GM21515 (cell line): ENCODE data around the gene PNLIP.

ENCODE experiments used
- ATAC-seq: cut with Tn5 transposase; IDR thresholded peaks from one replicate; pipeline ENCODE4 v1.9.1; 2021; ENCODE audit not compliant: unreplicated experiment

The PNLIP gene

GRCh38 chr10:116567335-116567734 is 21.6 kb downstream of the PNLIP start:
- ATAC-seq = no peak

GRCh38 chr10:116574797-116575196 is 29.1 kb downstream of the PNLIP start:
- no peak for ATAC-seq

DNA sequence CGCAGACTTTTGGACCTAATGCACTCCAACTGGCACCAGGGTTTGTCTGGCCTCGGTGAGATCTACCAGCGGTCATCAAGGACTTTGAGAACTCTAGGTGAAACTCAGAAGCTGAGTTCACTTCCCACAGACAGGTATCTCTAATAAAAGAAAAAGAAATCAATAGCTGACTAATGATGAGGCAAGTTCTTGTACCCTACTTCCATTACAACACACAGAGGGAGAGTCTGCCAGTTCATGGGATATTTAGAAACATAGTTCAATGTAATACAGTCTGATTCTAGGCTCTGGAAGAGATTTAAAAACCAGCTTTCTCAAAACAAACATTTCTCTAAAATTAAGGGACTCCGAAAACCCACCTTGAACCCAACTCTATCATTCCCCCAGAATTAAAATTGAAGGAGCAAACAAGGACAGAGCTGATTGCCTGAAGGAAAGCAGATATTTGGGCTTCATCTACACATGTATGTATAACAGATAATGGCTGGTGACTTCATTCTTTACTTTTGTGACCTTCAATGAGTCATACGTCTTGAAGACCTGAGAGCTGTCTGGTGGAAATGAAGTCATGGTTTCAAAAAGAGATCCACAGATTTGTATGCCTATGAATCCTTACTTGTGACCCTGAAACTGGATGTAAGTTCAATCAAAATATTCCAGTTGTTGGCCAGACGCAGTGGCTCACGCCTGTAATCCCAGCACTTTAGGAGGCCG is 42.3 kb downstream of the PNLIP start:
- ATAC-seq = no peak

DNA sequence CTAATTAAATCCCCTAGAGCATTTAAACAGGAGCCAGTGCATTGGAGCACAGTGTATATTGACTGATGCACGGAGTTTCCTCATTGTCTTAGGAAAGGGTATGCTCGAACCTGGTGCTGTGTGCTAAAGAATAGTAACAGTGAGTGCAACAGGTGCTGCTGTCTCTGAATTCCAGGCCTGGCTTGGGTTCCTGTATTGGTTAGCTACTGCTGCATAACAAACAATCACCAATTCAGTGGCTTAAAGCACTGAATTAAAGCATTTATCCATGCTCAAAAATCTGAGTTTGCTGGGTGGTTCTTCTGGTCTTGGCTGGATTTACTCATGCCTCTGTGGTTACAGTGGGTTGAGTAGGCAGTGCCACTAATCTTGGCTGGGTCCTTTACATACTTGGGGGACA is 43.3 kb downstream of the PNLIP start:
- no peak for ATAC-seq

- no peak for ATAC-seq
Observed at GRCh38 chr10:116589926-116590325, 44.2 kb downstream of the PNLIP start.

DNA sequence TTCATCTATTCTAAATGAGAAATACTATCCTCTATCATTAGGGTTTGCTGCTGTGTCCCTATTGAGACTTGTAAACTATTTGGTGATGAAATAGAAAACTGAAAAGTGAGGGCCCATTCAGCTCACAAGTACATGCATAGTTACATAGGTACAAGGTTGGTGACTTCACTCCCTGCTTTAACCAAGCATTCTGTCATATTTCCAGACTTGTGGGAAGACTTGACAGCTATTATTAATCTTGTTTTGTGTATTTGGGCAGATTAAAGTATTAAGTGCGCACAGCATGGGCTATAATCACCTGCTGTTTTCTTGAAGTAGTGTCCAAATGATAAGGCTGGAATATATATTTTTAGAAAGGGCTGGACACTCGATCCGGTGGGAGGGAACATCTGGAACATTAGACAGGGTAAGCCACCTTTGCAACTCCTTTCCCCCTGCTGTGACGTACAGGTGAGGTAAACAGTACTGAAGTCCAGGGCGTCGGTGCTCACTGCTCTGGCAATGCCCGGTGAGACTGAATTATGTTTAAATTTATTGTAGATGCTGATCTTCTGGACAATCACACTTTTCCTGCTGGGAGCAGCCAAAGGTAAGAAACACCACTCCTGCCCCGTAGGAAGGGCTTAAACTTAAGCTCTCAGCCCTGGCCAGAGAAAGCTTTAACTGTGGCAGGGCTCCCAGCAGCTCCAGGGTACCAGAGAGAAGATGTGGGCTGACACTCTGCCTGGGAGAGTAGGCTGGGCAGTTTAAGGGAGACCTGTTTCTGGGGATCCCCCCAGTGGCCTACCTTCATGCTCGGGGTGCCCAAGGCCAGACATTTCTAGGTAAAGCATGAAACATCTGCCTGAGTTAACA is 45.1 kb downstream of the PNLIP start, which contains the start of gene PNLIPRP1:
PNLIPRP1 (plus strand) TSS at position 370 of the 855 bp plus-strand sequence; CDS start at position 541, 171 bp downstream.
- ATAC-seq = no peak

GRCh38 chr10:116593139-116593740 is 47.5 kb downstream of the PNLIP start:
- ATAC-seq = no peak

- no peak for ATAC-seq
Observed at GRCh38 chr10:116594525-116595035, 48.8 kb downstream of the PNLIP start.

GRCh38 chr10:116596062-116596461 is 50.3 kb downstream of the PNLIP start:
- no peak for ATAC-seq

- no peak for ATAC-seq
Observed at GRCh38 chr10:116597543-116597942, 51.8 kb downstream of the PNLIP start.

- no peak for ATAC-seq
Observed at GRCh38 chr10:116598329-116598728, 52.6 kb downstream of the PNLIP start.

DNA sequence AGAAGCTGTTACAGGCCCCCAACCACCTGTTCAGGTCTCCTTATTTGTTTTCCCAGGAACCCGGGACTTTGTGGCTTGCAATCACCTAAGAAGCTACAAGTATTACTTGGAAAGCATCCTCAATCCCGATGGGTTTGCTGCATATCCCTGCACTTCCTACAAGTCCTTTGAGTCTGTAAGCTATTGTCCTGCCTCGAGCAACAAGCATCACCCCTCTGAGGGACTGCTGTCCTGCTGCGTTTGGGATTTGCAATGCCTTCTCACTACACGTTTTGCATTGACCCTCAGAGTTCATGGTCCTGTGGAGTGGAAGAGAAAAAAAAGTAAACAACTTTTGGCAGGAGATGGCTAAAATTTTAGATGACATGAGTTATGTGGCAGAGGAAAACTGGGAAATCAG is 54.3 kb downstream of the PNLIP start:
- no peak for ATAC-seq

- no peak for ATAC-seq
Observed at GRCh38 chr10:116602648-116603400, 57.1 kb downstream of the PNLIP start.

DNA sequence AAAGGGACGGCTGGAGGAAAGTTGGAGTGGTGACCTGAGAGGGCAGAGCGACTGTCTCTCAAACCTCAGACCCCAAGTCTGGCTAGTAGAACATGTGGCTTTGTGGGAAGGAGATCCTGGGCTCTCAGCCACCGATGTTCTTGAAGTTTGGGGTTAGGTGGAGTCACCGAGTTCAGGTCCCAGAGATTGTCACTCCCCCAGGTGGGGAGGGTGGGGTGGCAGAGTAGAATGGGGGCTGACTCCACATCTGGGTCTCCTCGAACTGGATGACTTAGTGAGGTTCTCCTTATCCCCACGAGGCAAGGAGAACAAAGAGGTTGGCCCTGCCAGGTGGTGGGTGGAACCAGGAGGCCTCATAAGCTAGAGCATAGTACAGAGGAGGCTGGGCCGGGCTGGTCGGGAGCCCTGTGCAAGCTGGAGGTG is 60.3 kb downstream of the PNLIP start:
- ATAC-seq = no peak

DNA sequence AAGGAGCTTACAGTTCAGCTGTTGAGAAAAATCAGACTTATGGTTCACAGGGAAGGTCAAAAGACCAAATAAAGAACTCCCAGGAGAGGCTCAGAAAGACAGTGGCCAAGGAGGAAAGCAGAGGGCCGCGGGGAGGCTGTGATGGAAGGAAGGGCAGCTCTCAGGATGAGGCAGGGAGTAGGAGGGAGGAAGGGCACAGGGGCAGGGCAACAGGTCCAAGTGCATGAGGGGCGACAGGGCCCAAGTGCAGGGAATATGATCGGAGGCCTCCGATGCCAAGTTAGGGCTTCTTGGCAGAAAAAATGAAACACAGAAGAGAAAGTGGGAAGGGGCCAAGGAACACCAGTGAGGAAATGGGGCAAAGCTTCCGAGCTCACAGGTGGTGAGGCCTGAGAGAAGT is 61.6 kb downstream of the PNLIP start:
- ATAC-seq = no peak

DNA sequence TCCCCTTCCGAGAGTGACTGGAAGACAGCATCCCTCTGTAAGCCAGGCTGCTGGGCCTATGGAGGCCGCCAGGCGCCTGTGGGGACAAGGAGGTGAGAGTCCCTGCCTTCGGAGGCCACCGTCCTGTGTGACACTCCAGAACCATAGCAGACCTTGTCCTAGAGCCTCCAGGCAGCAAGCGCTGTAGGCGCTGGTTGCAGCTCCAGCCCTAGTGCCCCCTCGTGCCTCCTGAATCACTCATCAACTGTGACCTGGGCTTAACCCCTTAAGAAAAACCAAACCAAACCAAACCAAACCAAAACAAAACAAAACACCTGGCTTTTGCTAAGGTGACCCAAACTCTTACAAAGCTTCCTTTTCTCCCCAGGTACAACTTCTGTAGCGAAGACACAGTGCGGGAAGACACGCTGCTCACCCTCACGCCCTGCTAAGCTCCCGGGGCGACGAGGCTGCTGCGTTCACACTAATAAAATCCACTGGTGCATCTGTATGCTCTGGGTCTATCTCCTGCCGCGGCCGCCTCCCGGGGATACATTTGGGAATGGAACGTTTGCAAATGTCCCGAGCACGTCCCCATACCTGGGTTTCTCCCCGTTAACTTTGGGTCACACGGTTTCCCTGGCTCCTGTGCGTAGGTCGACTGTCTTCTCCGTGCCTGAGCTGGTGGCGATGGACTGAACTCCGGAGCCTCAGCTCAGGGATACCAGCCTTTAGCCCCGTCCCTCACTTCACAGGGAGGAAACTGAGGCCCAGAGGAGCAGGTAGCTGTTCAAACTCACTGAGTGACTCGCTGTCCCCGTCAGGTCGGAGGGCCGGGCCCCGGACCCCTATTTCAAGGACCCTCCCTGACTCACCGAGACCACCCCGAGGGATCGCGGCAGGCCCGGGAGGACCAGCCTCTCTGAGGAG is 63.2 kb downstream of the PNLIP start:
- ATAC-seq = no peak

DNA sequence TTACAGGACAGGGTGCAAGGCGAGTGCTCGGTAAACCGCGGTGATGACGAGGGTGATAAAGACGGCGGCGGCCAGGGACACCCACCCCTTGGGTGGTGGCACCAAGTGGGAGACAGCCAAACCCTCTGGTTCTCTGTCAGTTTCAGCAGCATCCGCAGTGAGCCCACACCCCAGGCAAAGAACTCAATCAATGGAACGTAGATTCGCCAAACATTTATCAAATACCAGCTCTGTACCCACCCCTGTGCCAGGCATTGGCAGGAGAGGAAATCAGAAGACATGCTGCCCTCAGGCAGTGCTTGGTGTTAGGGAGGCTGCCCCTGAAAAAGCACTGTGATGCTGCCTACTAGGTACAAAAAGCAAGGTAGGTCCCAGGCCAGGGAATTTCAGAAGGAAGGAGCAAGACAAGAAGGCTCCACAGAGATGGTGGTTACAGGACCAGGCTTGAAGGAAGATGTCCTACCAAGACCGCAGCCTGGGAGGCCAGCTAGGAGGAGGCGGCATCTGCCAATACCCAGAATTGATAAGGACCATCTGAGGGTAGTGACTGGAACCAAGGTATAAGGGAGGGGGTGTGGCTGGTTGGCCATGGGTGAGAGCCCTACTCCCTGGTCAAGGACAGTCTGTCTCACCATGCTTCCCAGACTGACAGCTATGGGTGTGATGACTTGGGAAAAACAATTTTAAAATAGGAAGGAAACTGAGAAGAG is 64.9 kb downstream of the PNLIP start:
- ATAC-seq = no peak

DNA sequence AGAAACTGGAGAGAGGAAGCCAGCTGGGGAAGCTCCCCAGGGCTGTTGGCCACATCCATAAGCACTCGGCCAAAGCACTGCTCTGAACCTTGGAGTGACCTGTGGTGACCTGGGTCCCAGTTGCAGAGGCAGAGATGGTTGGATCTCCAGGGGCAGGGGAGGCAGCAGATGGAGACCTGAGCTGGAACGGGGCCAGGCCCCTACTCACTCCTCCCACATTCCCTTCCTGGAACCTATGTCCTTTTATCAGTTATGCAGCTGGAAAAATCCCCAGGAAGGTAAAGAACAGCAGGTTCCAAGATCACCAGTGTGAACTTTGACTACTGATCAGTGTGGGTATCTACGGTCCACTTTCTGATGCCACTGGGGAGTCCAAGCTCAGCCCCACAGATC is 65.4 kb downstream of the PNLIP start:
- ATAC-seq = no peak

DNA sequence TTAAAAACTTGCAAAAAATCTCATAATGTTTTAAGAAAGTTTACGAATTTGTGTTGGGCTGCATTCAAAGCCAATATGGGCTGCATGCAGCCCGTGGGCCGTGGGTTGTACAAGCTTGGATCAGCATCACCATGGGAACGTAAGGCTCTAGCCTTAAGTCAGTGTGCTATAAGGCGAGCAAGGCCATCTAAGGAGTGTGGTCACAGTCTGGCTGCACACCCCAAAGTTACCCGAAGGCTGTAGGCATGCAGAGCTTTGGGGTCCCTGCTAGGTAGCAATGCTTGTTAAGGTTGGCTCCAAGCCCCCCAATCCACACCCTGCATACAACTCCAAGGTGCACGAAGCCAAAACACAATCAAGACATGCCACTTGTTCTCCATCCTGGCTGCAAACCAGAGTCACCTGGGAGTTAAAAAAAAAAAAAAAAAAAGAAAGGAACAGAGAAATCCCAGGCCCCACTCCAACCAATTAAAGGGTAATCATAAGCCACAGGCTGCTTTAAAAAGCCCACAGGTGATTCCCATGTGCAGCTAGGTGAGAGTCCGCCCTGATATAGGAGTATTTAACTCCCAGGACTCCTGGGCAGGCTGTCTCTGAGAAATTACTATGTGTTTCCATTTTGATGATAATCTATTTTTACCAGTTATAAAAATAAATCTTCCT is 66.5 kb downstream of the PNLIP start:
- ATAC-seq = no peak
